M059J (cell line): ENCODE measurements around the gene SYNC. TPM values are rescaled to one million over a fixed set of nuclear protein-coding genes. Genes with fewer than 3 reads are reported as not detected.
"Not testable (repeated sequence)": the region's sequence is repeated elsewhere in the genome, so short reads cannot be mapped to it uniquely, and the experiment has no call there.

Experiments
- DNase-seq: peaks from one replicate; pipeline ENCODE4 v3.0.0-alpha.2; 2012; ENCODE audit warnings: low read depth
- total RNA-seq: library from RNA; depleted of rRNA; stranded (reverse); fragments of >200 nt; shearing (Covaris generic); gene quantifications from 2 replicates; pipeline ENCODE4 v1.2.3, GENCODE V29; 2014

Gene SYNC
- total RNA-seq, 1 experiment from 2014 or later: 38.2 TPM

- DNase-seq: no peak
These were observed 9.0 kb downstream of the SYNC start for GRCh38 chr1:32693455-32694174.

GRCh38 chr1:32686387-32686786 lies 16.2 kb downstream of the SYNC start:
- DNase-seq: no peak

- no peak for DNase-seq
These were observed 17.1 kb downstream of the SYNC start for GRCh38 chr1:32685498-32685897.

- peak; percentile 37 for DNase-seq
These were observed 18.3 kb downstream of the SYNC start for GRCh38 chr1:32684167-32684811.

GRCh38 chr1:32683397-32683796 lies 19.2 kb downstream of the SYNC start:
- no peak for DNase-seq

- no peak for DNase-seq
These were observed 20.6 kb downstream of the SYNC start for GRCh38 chr1:32681999-32682398.

GRCh38 chr1:32681509-32681908 lies 21.1 kb downstream of the SYNC start:
- DNase-seq: no peak

GRCh38 chr1:32680642-32681041 lies 21.9 kb downstream of the SYNC start:
- DNase-seq: no peak

GRCh38 chr1:32679993-32680392 lies 22.6 kb downstream of the SYNC start:
- DNase-seq: not testable (repeated sequence)

GRCh38 chr1:32676945-32677344 lies 25.6 kb downstream of the SYNC start:
- DNase-seq: no peak

GRCh38 chr1:32668716-32669115 lies 33.9 kb downstream of the SYNC start:
- not testable (repeated sequence) for DNase-seq

- no peak for DNase-seq
These were observed 35.5 kb downstream of the SYNC start for GRCh38 chr1:32666901-32667566.

- no peak for DNase-seq
These were observed 36.7 kb downstream of the SYNC start for GRCh38 chr1:32665915-32666314.

- DNase-seq: no peak
These were observed 43.0 kb downstream of the SYNC start for GRCh38 chr1:32659581-32659980.

- DNase-seq: no peak
These were observed 50.2 kb downstream of the SYNC start for GRCh38 chr1:32652244-32652962.

GRCh38 chr1:32651461-32652073 lies 51.0 kb downstream of the SYNC start:
- DNase-seq: no peak

GRCh38 chr1:32650752-32651460 lies 51.7 kb downstream of the SYNC start, which contains the start of gene RBBP4:
Gene RBBP4, plus strand, starts transcription at chr1:32651208. Its CDS starts 99 bp downstream, at chr1:32651307.
- peak; percentile 95 for DNase-seq

GRCh38 chr1:32650248-32650751 lies 52.3 kb downstream of the SYNC start, which contains the start of gene ZBTB8OS:
Gene ZBTB8OS, minus strand, starts transcription at chr1:32650550. Its CDS starts 21 bp downstream, at chr1:32650529.
- DNase-seq: peak; percentile 96

- DNase-seq: no peak
These were observed 55.0 kb downstream of the SYNC start for GRCh38 chr1:32647308-32648134.

GRCh38 chr1:32644426-32644825 lies 58.1 kb downstream of the SYNC start:
- DNase-seq: no peak
